ENCODE data around the gene KIRREL2.
"Not testable (repeated sequence)": the region's sequence is repeated elsewhere in the genome, so short reads cannot be mapped to it uniquely, and the experiment has no call there.

Gene KIRREL2
- total RNA-seq, result 0 to 0.27 (median 0.17) reads per million in 4 donors

GRCh38 chr19:35856546-35857149 lies at the start of gene KIRREL2:
Gene KIRREL2 (plus strand): TSS chr19:35856911. CDS start chr19:35857120, 209 bp downstream.
- DNase-seq, result peak in 1 of 5 donors; percentile 21

- DNase-seq, result no peak
These were observed 49.1 kb upstream of the KIRREL2 start for GRCh38 chr19:35807633-35808032.

GRCh38 chr19:35811317-35812219 lies 45.1 kb upstream of the KIRREL2 start:
- no peak for DNase-seq

GRCh38 chr19:35812220-35813042 lies 44.3 kb upstream of the KIRREL2 start, which contains the start of gene PRODH2:
Gene PRODH2 (minus strand): TSS chr19:35812845. CDS start chr19:35812805, 40 bp downstream.
- DNase-seq, result no peak

- DNase-seq, result no peak
These were observed 43.4 kb upstream of the KIRREL2 start for GRCh38 chr19:35813043-35813890.

- no peak for DNase-seq
These were observed 40.4 kb upstream of the KIRREL2 start for GRCh38 chr19:35816262-35816661.

GRCh38 chr19:35816846-35817245 lies 39.9 kb upstream of the KIRREL2 start:
- no peak for DNase-seq

- no peak for DNase-seq
These were observed 38.3 kb upstream of the KIRREL2 start for GRCh38 chr19:35818445-35818844.

GRCh38 chr19:35822579-35822978 lies 34.1 kb upstream of the KIRREL2 start:
- DNase-seq, result no peak

GRCh38 chr19:35824150-35824549 lies 32.6 kb upstream of the KIRREL2 start:
- no peak for DNase-seq

- peak in 2 of 5 donors; percentile 27 to 47 for DNase-seq
These were observed 27.9 kb upstream of the KIRREL2 start for GRCh38 chr19:35828692-35829301.

GRCh38 chr19:35830986-35831385 lies 25.7 kb upstream of the KIRREL2 start:
- no peak for DNase-seq

- DNase-seq, result no peak
These were observed 24.7 kb upstream of the KIRREL2 start for GRCh38 chr19:35832054-35832453.

- no peak for DNase-seq
These were observed 22.7 kb upstream of the KIRREL2 start for GRCh38 chr19:35833972-35834371.

GRCh38 chr19:35836096-35836495 lies 20.6 kb upstream of the KIRREL2 start:
- not testable (repeated sequence) for DNase-seq

GRCh38 chr19:35841961-35842595 lies 14.6 kb upstream of the KIRREL2 start:
- no peak for DNase-seq

GRCh38 chr19:35842666-35843272 lies 13.9 kb upstream of the KIRREL2 start:
- no peak for DNase-seq

- no peak for DNase-seq
These were observed 12.8 kb upstream of the KIRREL2 start for GRCh38 chr19:35843676-35844481.

GRCh38 chr19:35844482-35845214 lies 12.1 kb upstream of the KIRREL2 start:
- no peak for DNase-seq

Data from T-helper 1 cell (primary cell).